HG02870 (cell line): ENCODE data around the gene HCRTR1.

Source experiments
- ATAC-seq: cut with Tn5 transposase; IDR thresholded peaks from one replicate; pipeline ENCODE4 v1.9.1; 2021; ENCODE audit warnings: mild to moderate bottlenecking, moderate library complexity; ENCODE audit not compliant: unreplicated experiment

HCRTR1 gene

GRCh38 chr1:31617218-31617915 lies at the start of gene HCRTR1:
Gene HCRTR1, plus strand, starts transcription at chr1:31617689. Its CDS starts 1,504 bp downstream, at chr1:31619193.
- ATAC-seq = no peak

GRCh38 chr1:31567956-31568570 lies 49.4 kb upstream of the HCRTR1 start:
- no peak for ATAC-seq

GRCh38 chr1:31568895-31569595 lies 48.4 kb upstream of the HCRTR1 start:
- no peak for ATAC-seq

- ATAC-seq = no peak
Measured at GRCh38 chr1:31569596-31570173, 47.8 kb upstream of the HCRTR1 start.

GRCh38 chr1:31570228-31570627 lies 47.3 kb upstream of the HCRTR1 start:
- ATAC-seq = no peak

- no peak for ATAC-seq
Measured at GRCh38 chr1:31570906-31571305, 46.6 kb upstream of the HCRTR1 start.

- no peak for ATAC-seq
Measured at GRCh38 chr1:31571340-31572295, 45.9 kb upstream of the HCRTR1 start.

- no peak for ATAC-seq
Measured at GRCh38 chr1:31572323-31573104, 45.0 kb upstream of the HCRTR1 start.

GRCh38 chr1:31573261-31573660 lies 44.2 kb upstream of the HCRTR1 start:
- ATAC-seq = no peak

GRCh38 chr1:31574749-31575368 lies 42.6 kb upstream of the HCRTR1 start:
- ATAC-seq = no peak

GRCh38 chr1:31575369-31576140 lies 41.9 kb upstream of the HCRTR1 start:
- no peak for ATAC-seq

GRCh38 chr1:31576201-31576669 lies 41.3 kb upstream of the HCRTR1 start, which contains the start of gene TINAGL1:
Gene TINAGL1, plus strand, starts transcription at chr1:31576515. Its CDS starts 634 bp downstream, at chr1:31577149.
- no peak for ATAC-seq

GRCh38 chr1:31576743-31577455 lies 40.6 kb upstream of the HCRTR1 start:
- no peak for ATAC-seq

GRCh38 chr1:31577515-31578192 lies 39.8 kb upstream of the HCRTR1 start:
- ATAC-seq = no peak

GRCh38 chr1:31579374-31579773 lies 38.1 kb upstream of the HCRTR1 start:
- no peak for ATAC-seq

GRCh38 chr1:31580513-31580870 lies 37.0 kb upstream of the HCRTR1 start:
- no peak for ATAC-seq

GRCh38 chr1:31580891-31581603 lies 36.4 kb upstream of the HCRTR1 start:
- ATAC-seq = no peak
